Neutrophil (primary cell): ENCODE results near the gene GNG5.
A peak's percentile ranks its signal among the peaks of the same experiment; 100 is the strongest.

Experiments used
- H3K27ac ChIP-seq: fragments of 200-600 bp; sonication (generic); 2 replicates; pipeline ENCODE4 v1.5.1; 2016; ENCODE audit warnings: mild to moderate bottlenecking, moderate library complexity
- H3K27me3 ChIP-seq: fragments of 200-600 bp; sonication (generic); 2 replicates; pipeline ENCODE4 v1.6.0; 2016; ENCODE audit warnings: mild to moderate bottlenecking
- H3K36me3 ChIP-seq: fragments of 200-600 bp; sonication (generic); 2 replicates; pipeline ENCODE4 v1.5.1; 2017
- H3K4me1 ChIP-seq, 2 experiments: fragments of 200-600 bp in 1 of 2; sonication (generic) in 1 of 2; 1 replicate in 1 of 2; 2 replicates in 1 of 2; pipeline versions ENCODE4 v1.5.1 to v1.6.1; 2013 to 2016; ENCODE audit warnings: low read depth in 1 of 2, low read length in 1 of 2, mild to moderate bottlenecking in 1 of 2, moderate library complexity in 1 of 2; ENCODE audit not compliant: control insufficient read depth in 1 of 2, insufficient read depth in 1 of 2
- H3K4me3 ChIP-seq, 2 experiments: fragments of 200-600 bp in 1 of 2; sonication (generic) in 1 of 2; 1 replicate in 1 of 2; 2 replicates in 1 of 2; pipeline ENCODE4 v1.5.1; 2013 to 2016; ENCODE audit warnings: low read depth in 1 of 2, low read length in 1 of 2, mild to moderate bottlenecking in 1 of 2, moderate library complexity in 1 of 2
- H3K9me3 ChIP-seq: fragments of 200-600 bp; sonication (generic); 2 replicates; pipeline ENCODE4 v1.5.1; 2016
- CTCF ChIP-seq: fragments of 200-600 bp; sonication (generic); IDR thresholded peaks from 2 replicates; pipeline ENCODE4 v1.5.1; 2016; ENCODE audit warnings: antibody characterized with exemption

GNG5 gene

GRCh38 chr1:84488107-84488506 is 18.3 kb downstream of the GNG5 start:
- H3K36me3 ChIP-seq, result peaks cover 31% of the 10 kb centered on the region

DNA sequence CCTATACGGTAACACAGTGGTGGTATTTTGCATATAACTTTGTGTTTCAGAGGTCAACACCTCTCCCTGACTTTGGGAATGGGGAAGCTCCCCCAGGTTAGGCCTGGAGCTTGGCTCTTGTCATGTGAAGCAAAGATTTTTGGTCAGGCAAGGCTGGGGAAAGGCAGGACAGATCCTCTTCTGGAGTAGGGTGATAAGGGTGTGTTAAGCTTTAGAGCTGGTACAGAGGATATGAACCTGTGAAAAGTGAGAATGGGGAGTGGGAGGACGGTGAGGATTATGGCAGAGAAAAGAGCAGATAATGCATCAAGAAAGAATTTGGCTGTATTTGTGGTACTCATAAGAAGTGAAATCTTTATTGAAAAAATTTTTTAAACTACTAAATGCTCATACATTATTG is 25.1 kb downstream of the GNG5 start:
- H3K4me3 ChIP-seq, result no peak overlapping the region
- peaks cover 12 to 14% of the 10 kb centered on the region in 2 experiments for H3K4me1 ChIP-seq
- H3K36me3 ChIP-seq, result peaks cover 14% of the 10 kb centered on the region
- peaks cover 18% of the 10 kb centered on the region for H3K27me3 ChIP-seq
- H3K9me3 ChIP-seq, result no peaks in the 10 kb centered on the region
- H3K27ac ChIP-seq, result no peak overlapping the region
- TF ChIP-seq CTCF, result no peak

More at GRCh38 chr1:84488107-84488506, 18.3 kb downstream of the GNG5 start:
- H3K4me1 ChIP-seq, result no peaks in the 10 kb centered on the region
- H3K27ac ChIP-seq, result no peak overlapping the region
- TF ChIP-seq CTCF, result no peak
- H3K4me3 ChIP-seq, result no peak overlapping the region
- no peaks in the 10 kb centered on the region for H3K9me3 ChIP-seq
- no peaks in the 10 kb centered on the region for H3K27me3 ChIP-seq

- Histone ChIP-seq H3K9me3 (no peaks in the 10 kb centered on the region), H3K36me3 (peaks cover 14% of the 10 kb centered on the region), H3K27me3 (peaks cover 25% of the 10 kb centered on the region), H3K4me1 (peaks cover 12 to 14% of the 10 kb centered on the region in 2 experiments), H3K27ac (no peak overlapping the region), H3K4me3 (no peak overlapping the region)
- no peak for TF ChIP-seq CTCF
These were observed 25.7 kb downstream of the GNG5 start for GRCh38 chr1:84480650-84481049.

DNA sequence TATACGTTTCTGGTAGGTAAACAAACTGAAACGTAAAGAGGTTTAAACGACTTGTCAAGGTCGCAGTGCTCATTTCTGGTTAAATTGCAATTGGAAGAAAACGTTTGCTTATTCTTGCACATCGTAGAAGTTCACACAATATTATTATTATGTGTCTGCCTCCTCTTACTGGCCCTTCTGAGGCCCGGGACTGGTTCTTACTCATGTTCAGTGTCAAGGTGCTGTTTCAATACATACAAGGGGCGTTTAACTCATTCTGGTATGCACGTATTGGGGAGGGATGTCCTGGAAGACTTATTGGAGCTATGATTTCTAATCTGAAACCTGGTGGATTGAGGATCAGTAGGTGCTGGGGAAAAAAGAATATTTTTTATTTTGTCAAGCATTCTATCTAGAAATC is 26.4 kb downstream of the GNG5 start:
- no peak for TF ChIP-seq CTCF
- Histone ChIP-seq H3K4me3 (peak overlapping the region; percentile 74 to 78), H3K36me3 (peaks cover 14% of the 10 kb centered on the region), H3K4me1 (peaks cover 12 to 14% of the 10 kb centered on the region in 2 experiments), H3K9me3 (no peaks in the 10 kb centered on the region), H3K27me3 (peaks cover 32% of the 10 kb centered on the region), H3K27ac (peak overlapping the region; percentile 86)

- Histone ChIP-seq H3K9me3 (no peaks in the 10 kb centered on the region), H3K4me3 (peak within 1 kb of the TSS; percentile 74 to 78), H3K27ac (peak within 1 kb of the TSS; percentile 86), H3K36me3 (peaks cover 13% of the 10 kb centered on the region), H3K4me1 (peaks cover 12 to 14% of the 10 kb centered on the region in 2 experiments), H3K27me3 (peaks cover 40% of the 10 kb centered on the region)
- TF ChIP-seq CTCF, result no peak
These were observed 27.2 kb downstream of the GNG5 start, which contains the start of gene RPF1 for GRCh38 chr1:84478876-84479868. RPF1 (plus strand) TSS chr1:84479266; CDS start chr1:84479282, 16 bp downstream.
